A549 (cell line): ENCODE data around the gene MBP. TPM values are rescaled to one million over a fixed set of nuclear protein-coding genes. Genes with fewer than 3 reads are reported as not detected.

Source experiments
- ATAC-seq, 2 experiments: fragments of 200-7000 bp in 1 of 2; fragments of >200 bp in 1 of 2; cut with Nextera tagmentation in 1 of 2; cut with Tn5 transposase in 1 of 2; 3 replicates each; pipeline versions ENCODE4 v1.8.0 to v1.9.1; 2018 to 2020; ENCODE audit warnings: mild to moderate bottlenecking in 1 of 2, moderate library complexity in 1 of 2
- CTCF ChIA-PET: fragments of 300-600 bp; sonication (Branson Sonifier 250); formaldehyde crosslinking; extraction: SDS; loops from one replicate; lab custom pipeline; 2021; ENCODE audit warnings: antibody characterized with exemption, inconsistent platforms; lab: Yijun Ruan, JAX
- POLR2A ChIA-PET: fragments of 350-600 bp; formaldehyde crosslinking; extraction: SDS; loops from one replicate; lab custom pipeline; 2021; ENCODE audit warnings: antibody characterized with exemption, inconsistent platforms; lab: Yijun Ruan, JAX
- DNase-seq, 2 experiments: peaks; one replicate each; pipeline versions ENCODE4 v3.0.0 to v3.0.0-alpha.2; 2011 to 2016; ENCODE audit warnings: low read depth in 1 of 2, low spot score in 1 of 2
- FAIRE-seq: peaks from 2 replicates; lab custom pipeline; 2011; peaks lifted over from hg19 to GRCh38; lab: Jason Lieb, UNC
- H3K27ac ChIP-seq, 2 experiments: fragments of >200 bp; sonication (Bioruptor Twin); formaldehyde crosslinking; 3 replicates each; pipeline ENCODE4 v1.5.1; 2016 to 2017
- H3K4me1 ChIP-seq: fragments of >200 bp; sonication (Bioruptor Twin); formaldehyde crosslinking; 3 replicates; pipeline ENCODE4 v1.6.1; 2016
- H3K4me2 ChIP-seq: fragments of >200 bp; sonication (Bioruptor Twin); formaldehyde crosslinking; 3 replicates; pipeline ENCODE4 v1.6.1; 2016
- H3K4me3 ChIP-seq: fragments of >200 bp; sonication (Bioruptor Twin); formaldehyde crosslinking; 3 replicates; pipeline ENCODE4 v1.5.1; 2016
- H3K9me3 ChIP-seq: fragments of >200 bp; sonication (Bioruptor Twin); formaldehyde crosslinking; 3 replicates; pipeline ENCODE4 v1.6.1; 2016
- ATOH8 ChIP-seq: fragments of 250-450 bp; sonication (Bioruptor Pico); IDR thresholded peaks from 2 replicates; pipeline ENCODE4 v1.5.0; 2020; ENCODE audit warnings: low read depth, mild to moderate bottlenecking, moderate library complexity
- CBX2 ChIP-seq: fragments of 200-600 bp; sonication (generic); IDR thresholded peaks from 2 replicates; pipeline ENCODE4 v1.6.1; 2016; ENCODE audit warnings: low read depth, mild to moderate bottlenecking, borderline replicate concordance
- CEBPB ChIP-seq, 2 experiments: fragments of >200 bp in 1 of 2; sonication (Bioruptor Twin) in 1 of 2; formaldehyde crosslinking in 1 of 2; IDR thresholded peaks; 2 replicates each; pipeline ENCODE4 v1.6.1; 2012 to 2016
- EHMT2 ChIP-seq: fragments of 200-600 bp; sonication (generic); IDR thresholded peaks from 2 replicates; pipeline ENCODE4 v1.6.1; 2016; ENCODE audit warnings: antibody characterized with exemption, low read depth, mild to moderate bottlenecking, moderate library complexity
- ELK1 ChIP-seq: fragments of 150-350 bp; IDR thresholded peaks from 2 replicates; pipeline ENCODE4 v1.6.1; 2014; ENCODE audit warnings: low read depth, mild to moderate bottlenecking, low read length
- FOSL2 ChIP-seq, 2 experiments: fragments of 450-650 bp in 1 of 2; fragments of >200 bp in 1 of 2; sonication (Bioruptor Twin) in 1 of 2; formaldehyde crosslinking; IDR thresholded peaks; 2 replicates each; pipeline versions ENCODE4 v1.5.0 to v1.6.1; 2016 to 2020; ENCODE audit warnings: mild to moderate bottlenecking in 1 of 2, moderate library complexity in 1 of 2
- FOXS1 ChIP-seq: fragments of 250-450 bp; sonication (Bioruptor Pico); IDR thresholded peaks from 2 replicates; pipeline ENCODE4 v1.5.0; 2020; ENCODE audit warnings: mild to moderate bottlenecking, moderate library complexity
- HMGXB4 ChIP-seq: fragments of 250-450 bp; sonication (Bioruptor Pico); IDR thresholded peaks from 2 replicates; pipeline ENCODE4 v1.5.0; 2021; ENCODE audit warnings: mild to moderate bottlenecking, moderate library complexity, borderline replicate concordance
- HOXB5 ChIP-seq: fragments of 250-450 bp; sonication (Bioruptor Pico); IDR thresholded peaks from 2 replicates; pipeline ENCODE4 v1.5.0; 2020; ENCODE audit warnings: mild to moderate bottlenecking, moderate library complexity
- JUNB ChIP-seq: fragments of >200 bp; sonication (Bioruptor Twin); formaldehyde crosslinking; IDR thresholded peaks from 2 replicates; pipeline ENCODE4 v1.6.1; 2016
- MAFK ChIP-seq: fragments of 450-650 bp; IDR thresholded peaks from 2 replicates; pipeline ENCODE4 v1.6.1; 2014; ENCODE audit not compliant: partially characterized antibody
- ZFP36 ChIP-seq: fragments of 450-650 bp; IDR thresholded peaks from 2 replicates; pipeline ENCODE4 v1.6.1; 2014; ENCODE audit warnings: borderline replicate concordance; ENCODE audit not compliant: partially characterized antibody
- WGBS: methylation state at CpG from one replicate; pipeline ENCODE4 v1.1.6; 2017; ENCODE audit errors: missing lambda C conversion rate; 5-methylcytosine and 5-hydroxymethylcytosine counted together
- polyA plus RNA-seq, 4 experiments: library from polyadenylated mRNA; depleted of rRNA in 3 of 4; stranded (reverse); fragments of >200 nt; fragmentation: RNase III in 1 of 4; extraction: RNeasy Plus Mini Kit Qiagen cat#74134 plus additional on column Dnase treatment in 1 of 4; gene quantifications; 2 replicates in 3 of 4; 3 replicates in 1 of 4; pipeline ENCODE4 v1.2.3, GENCODE V29; 2011 to 2017
- TF ChIP-seq, protein P1 (sequence below): fragments of >200 bp; sonication (Bioruptor Twin); formaldehyde crosslinking; IDR thresholded peaks from 3 replicates; pipeline ENCODE4 v1.5.1; 2016
- TF ChIP-seq, protein P2 (sequence below): fragments of 450-650 bp; IDR thresholded peaks from 2 replicates; pipeline ENCODE4 v1.6.1; 2014; ENCODE audit warnings: antibody characterized with exemption
- TF ChIP-seq, protein P3 (sequence below): fragments of 200-600 bp; sonication (generic); IDR thresholded peaks from 2 replicates; pipeline ENCODE4 v1.6.1; 2016; ENCODE audit warnings: antibody characterized with exemption, mild to moderate bottlenecking, moderate library complexity

MBP gene
- polyA plus RNA-seq, 2 of the 4 experiments (the other 2 are of a cell fraction) = 8.6 to 33.1 TPM

DNA sequence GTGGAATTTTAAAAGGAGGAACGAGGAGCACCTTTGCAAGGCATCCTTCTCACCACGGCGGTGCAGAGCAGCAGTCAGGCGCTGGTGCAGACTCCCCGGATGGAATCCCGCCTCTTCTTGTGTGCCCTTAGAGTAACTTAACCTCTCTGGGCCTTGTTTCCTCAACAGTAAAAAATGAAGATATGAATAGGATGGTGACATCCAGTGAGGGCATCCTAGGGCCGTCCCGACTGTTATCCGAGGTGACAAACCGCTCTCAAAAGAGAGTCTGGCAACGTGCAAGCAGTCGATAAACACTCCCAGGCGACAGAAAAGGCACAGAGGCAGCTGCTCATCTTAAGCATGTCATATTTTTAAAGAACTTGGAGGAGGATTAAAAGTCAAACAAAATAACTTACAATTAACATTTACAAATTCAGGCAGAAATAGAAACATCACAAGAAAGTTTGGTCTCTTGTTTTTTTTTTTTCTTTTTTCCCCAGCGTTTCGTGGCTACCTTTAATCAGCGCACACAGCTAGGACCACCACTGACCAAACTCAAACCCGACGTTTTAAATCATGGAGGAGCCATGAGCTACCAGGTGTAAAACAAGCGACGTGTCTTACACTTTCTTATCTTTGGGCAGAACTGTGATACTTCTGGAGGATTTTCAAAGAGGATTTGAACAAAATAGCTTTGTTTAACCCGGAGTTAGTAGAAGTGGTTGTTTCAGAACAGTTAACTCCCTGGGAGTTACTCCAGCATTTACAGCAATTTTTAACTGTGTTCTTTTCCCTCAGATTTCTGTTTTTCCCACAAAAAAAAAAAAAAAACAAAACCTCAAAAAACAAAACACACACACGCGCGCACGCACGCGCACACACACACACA, 2.1 kb downstream of the MBP start:
- DNase-seq (no peak), ATAC-seq (no peak), FAIRE-seq (no peak)
- H3K4me3 ChIP-seq = peak overlapping the region; percentile 62
- H3K27ac ChIP-seq = peak overlapping the region; percentile 80 to 98
- WGBS = 58% methylated on average over 27 of the region's 27 CpGs
- ChIA-PET CTCF (interaction anchor here (0.6 to 2.4 kb wide), 5 partner anchors 9 to 141 kb away, joined by 4 to 7 read pairs (median 6); no protein-coding TSS in a partner anchor), POLR2A (interaction anchor here (2.6 kb wide), 1 partner anchor 28 kb away, joined by 13 read pairs; no protein-coding TSS in a partner anchor)
- TF ChIP-seq, protein P1, sequence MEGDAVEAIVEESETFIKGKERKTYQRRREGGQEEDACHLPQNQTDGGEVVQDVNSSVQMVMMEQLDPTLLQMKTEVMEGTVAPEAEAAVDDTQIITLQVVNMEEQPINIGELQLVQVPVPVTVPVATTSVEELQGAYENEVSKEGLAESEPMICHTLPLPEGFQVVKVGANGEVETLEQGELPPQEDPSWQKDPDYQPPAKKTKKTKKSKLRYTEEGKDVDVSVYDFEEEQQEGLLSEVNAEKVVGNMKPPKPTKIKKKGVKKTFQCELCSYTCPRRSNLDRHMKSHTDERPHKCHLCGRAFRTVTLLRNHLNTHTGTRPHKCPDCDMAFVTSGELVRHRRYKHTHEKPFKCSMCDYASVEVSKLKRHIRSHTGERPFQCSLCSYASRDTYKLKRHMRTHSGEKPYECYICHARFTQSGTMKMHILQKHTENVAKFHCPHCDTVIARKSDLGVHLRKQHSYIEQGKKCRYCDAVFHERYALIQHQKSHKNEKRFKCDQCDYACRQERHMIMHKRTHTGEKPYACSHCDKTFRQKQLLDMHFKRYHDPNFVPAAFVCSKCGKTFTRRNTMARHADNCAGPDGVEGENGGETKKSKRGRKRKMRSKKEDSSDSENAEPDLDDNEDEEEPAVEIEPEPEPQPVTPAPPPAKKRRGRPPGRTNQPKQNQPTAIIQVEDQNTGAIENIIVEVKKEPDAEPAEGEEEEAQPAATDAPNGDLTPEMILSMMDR = no peak
- TF ChIP-seq ZFP36 (no peak), FOSL2 (IDR thresholded peaks at IDR 0.05) (no peak), FOSL2 (CRISPR knock-in tag; IDR thresholded peaks at IDR 0.05) (no peak), HOXB5 (no peak), CBX2 (no peak), MAFK (no peak), ATOH8 (CRISPR knock-in tag) (no peak), JUNB (no peak), CEBPB (IDR thresholded peaks at IDR 0.05) (no peak), HMGXB4 (CRISPR knock-in tag) (no peak), EHMT2 (no peak), FOXS1 (CRISPR knock-in tag) (no peak), ELK1 (no peak)
- TF ChIP-seq, protein P2, sequence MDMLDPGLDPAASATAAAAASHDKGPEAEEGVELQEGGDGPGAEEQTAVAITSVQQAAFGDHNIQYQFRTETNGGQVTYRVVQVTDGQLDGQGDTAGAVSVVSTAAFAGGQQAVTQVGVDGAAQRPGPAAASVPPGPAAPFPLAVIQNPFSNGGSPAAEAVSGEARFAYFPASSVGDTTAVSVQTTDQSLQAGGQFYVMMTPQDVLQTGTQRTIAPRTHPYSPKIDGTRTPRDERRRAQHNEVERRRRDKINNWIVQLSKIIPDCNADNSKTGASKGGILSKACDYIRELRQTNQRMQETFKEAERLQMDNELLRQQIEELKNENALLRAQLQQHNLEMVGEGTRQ = no peak
- TF ChIP-seq, protein P3, sequence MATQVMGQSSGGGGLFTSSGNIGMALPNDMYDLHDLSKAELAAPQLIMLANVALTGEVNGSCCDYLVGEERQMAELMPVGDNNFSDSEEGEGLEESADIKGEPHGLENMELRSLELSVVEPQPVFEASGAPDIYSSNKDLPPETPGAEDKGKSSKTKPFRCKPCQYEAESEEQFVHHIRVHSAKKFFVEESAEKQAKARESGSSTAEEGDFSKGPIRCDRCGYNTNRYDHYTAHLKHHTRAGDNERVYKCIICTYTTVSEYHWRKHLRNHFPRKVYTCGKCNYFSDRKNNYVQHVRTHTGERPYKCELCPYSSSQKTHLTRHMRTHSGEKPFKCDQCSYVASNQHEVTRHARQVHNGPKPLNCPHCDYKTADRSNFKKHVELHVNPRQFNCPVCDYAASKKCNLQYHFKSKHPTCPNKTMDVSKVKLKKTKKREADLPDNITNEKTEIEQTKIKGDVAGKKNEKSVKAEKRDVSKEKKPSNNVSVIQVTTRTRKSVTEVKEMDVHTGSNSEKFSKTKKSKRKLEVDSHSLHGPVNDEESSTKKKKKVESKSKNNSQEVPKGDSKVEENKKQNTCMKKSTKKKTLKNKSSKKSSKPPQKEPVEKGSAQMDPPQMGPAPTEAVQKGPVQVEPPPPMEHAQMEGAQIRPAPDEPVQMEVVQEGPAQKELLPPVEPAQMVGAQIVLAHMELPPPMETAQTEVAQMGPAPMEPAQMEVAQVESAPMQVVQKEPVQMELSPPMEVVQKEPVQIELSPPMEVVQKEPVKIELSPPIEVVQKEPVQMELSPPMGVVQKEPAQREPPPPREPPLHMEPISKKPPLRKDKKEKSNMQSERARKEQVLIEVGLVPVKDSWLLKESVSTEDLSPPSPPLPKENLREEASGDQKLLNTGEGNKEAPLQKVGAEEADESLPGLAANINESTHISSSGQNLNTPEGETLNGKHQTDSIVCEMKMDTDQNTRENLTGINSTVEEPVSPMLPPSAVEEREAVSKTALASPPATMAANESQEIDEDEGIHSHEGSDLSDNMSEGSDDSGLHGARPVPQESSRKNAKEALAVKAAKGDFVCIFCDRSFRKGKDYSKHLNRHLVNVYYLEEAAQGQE = no peak
- H3K4me2 ChIP-seq = peak overlapping the region; percentile 71
- peaks cover 48% of the 10 kb centered on the region for H3K4me1 ChIP-seq
- no peaks in the 10 kb centered on the region for H3K9me3 ChIP-seq
